COLO829 (cell line): ENCODE measurements around the gene PKD2.
A peak's percentile ranks its signal among the peaks of the same experiment; 100 is the strongest.
"Not testable (repeated sequence)": the region's sequence is repeated elsewhere in the genome, so short reads cannot be mapped to it uniquely, and the experiment has no call there.

ENCODE experiments used
- DNase-seq: peaks from one replicate; pipeline ENCODE4 v3.0.0; 2012; ENCODE audit warnings: low spot score

PKD2 gene

DNA sequence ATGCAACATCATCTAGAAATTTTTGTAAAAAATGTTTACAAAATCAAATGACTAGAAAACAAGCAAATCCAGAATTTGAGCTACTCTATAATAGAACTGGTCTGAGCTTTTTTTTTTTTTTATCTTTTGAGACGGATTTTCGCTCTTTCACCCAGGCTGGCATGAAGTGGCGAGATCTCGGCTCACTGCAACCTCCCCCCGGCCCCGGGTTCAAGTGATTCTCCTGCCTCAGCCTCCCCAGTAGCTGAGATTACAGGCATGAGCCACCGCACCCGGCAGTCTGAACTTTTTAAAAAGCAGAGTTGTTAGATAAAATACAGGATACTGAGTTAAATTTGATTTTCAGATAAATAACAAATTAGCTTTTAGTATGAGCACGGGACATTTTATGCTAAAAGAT is 20.9 kb upstream of the PKD2 start:
- no peak for DNase-seq

- DNase-seq = no peak
Observed at GRCh38 chr4:87989765-87990164, 17.7 kb upstream of the PKD2 start.

DNA sequence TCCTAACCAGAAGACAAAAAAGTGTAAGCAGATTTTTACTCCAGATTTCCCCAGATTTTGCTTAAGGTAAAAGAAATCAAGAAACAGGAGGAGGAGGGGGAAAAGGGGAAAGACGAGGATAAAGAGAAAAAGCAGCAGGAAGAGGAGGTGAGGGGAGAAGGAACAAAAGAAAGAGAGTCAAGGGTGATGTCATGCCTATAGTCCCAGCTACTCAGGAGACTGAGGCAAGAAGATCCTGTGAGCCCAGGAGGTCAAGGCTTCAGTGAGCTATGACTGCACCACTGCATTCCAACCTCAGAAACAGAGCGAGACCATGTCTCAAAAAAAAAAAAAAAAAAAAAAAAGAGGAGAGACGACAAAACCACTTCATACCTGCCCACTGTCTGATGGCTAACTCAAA is 12.0 kb upstream of the PKD2 start:
- no peak for DNase-seq

- not testable (repeated sequence) for DNase-seq
Observed at GRCh38 chr4:87999191-87999691, 8.2 kb upstream of the PKD2 start.

DNA sequence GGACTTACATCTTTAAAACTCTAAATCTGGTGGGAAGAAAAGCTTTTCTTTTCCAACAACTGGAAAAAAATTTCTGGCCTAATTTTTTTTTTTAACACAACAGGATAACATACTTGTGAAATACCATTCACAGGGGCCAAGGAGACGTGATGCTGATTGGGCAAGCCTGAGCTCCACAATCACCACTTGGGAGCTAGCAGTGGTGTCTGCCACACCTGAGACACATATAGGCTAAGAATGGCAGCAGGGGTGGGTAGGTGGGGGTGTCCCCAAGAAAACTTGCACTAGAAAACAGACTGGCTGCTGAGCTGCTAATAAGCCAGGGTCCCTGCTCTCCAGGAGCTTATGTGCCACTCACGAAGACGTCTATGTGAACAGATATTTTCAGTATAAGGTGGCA is 5.6 kb upstream of the PKD2 start:
- no peak for DNase-seq

GRCh38 chr4:88002786-88003185 is 4.6 kb upstream of the PKD2 start:
- DNase-seq = no peak

- peak; percentile 75 for DNase-seq
Observed at GRCh38 chr4:88003261-88003660, 4.2 kb upstream of the PKD2 start.

- no peak for DNase-seq
Observed at GRCh38 chr4:88005076-88005475, 2.4 kb upstream of the PKD2 start.

- DNase-seq = no peak
Observed at GRCh38 chr4:88005946-88006345, 1.5 kb upstream of the PKD2 start.

GRCh38 chr4:88006956-88007303 is 505 bp upstream of the PKD2 start:
- no peak for DNase-seq

DNA sequence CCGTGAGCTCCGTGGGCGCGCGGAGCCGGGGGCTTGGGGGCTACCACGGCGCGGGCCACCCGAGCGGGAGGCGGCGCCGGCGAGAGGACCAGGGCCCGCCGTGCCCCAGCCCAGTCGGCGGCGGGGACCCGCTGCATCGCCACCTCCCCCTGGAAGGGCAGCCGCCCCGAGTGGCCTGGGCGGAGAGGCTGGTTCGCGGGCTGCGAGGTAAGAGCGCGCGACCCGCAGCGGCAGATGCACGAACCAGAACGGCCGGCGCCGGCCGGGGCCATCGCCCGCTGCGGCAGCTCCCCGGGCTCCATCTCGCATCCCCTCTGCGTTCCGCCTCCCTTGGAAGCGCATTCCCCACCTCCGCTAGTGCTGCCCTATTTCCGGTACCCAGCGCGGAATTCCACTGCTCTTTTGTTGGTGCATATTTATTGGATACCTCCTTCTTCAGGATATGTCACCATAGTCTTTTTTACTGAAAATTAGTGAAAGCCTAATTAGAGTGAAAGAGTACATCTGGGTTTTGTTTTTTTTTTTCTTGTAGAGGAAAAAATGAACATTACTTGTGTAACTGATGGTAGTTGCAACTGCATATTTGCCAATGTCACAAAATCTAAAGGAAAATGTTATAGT is 797 bp downstream of the PKD2 start:
- DNase-seq = no peak

DNA sequence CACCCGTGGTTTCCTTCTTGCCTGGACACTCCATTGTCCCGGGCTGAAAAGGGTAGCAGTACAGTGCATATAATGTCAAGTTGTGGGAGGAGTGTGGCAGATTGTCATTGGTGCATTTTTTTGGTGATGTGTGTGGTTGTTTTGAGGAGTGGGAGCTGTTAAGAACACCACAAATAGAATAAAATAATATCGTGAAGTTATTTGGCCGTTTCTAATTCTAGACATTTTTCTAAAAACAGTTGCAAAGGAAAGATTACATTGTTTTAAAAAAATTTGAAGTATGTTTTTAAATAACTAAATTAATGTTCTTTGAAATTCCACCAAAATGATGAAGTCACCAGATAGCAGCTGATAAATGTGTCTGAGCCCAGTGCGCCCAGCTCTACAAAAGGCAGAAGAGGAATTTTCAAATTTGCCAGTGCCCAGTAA is 1.3 kb downstream of the PKD2 start:
- DNase-seq = no peak

GRCh38 chr4:88009871-88010270 is 2.4 kb downstream of the PKD2 start:
- DNase-seq = no peak

DNA sequence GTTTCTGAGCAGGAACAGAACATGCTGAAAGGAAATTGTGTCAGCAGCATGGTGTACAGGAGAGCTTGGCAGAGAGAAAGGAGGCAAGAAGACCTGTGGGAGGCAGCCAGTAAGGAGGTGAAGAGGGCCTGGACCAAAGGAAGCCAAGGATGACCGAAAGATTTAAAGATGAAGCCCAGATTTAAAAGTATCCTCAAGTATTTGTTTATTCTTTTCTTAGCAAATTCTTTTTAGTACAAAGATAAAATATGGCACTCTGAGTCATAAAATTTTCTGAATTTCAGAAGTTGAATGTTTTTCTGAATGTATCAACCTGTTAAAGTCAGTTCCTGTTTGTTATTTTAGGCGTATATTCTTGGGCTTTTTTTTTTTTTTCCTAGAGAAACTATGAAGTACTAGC is 3.5 kb downstream of the PKD2 start:
- DNase-seq = no peak

GRCh38 chr4:88012647-88013046 is 5.2 kb downstream of the PKD2 start:
- no peak for DNase-seq

- no peak for DNase-seq
Observed at GRCh38 chr4:88014386-88014905, 7.0 kb downstream of the PKD2 start.

DNA sequence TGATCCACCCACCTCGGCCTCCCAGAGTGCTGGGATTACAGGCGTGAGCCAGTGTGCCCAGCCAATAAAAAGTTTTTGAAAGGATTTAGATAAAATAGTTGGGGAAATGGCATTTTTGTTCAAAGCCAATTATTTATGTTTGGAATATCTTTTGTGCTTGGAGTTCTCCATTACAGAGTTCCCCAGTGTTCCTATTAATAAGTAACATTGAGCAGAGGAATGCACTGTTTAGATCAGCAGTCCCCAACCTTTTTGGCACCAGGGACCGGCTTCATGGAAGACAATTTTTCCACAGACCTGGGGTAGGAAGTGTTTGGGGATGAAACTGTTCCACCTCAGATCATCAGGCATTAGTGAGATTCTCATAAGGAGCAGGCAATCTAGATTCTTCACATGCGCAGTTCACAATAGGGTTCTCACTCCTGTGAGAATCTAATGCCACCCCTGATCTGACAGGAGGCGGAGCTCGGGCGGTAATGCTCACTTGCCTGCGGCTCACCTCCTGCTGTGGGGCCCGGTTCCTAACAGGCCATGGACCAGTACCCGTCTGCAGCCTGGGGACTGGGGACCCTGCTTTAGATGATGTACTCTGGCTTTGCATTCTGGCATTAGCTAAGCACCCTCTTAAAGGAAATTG is 8.3 kb downstream of the PKD2 start:
- no peak for DNase-seq

- peak; percentile 73 for DNase-seq
Observed at GRCh38 chr4:88017516-88018297, 10.3 kb downstream of the PKD2 start.

GRCh38 chr4:88018466-88018865 is 11.0 kb downstream of the PKD2 start:
- no peak for DNase-seq

DNA sequence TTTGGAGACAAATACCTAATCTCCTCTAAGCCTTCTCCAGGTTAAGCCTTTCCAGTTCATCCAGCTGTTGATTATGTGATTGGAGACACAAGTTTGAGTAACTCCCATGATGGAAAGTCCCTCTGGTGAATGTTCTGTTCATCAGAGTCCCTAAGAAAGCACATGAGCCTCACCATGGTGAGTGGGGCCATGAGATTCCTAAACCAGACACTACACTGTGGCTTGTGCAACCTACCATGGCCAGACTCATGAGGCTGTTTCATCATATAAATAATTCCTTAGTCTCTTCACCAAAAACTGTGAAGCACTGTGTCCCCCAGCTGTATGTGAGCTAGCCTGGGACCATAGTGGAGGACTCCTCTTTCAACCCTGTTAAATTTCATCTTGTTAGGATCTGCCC is 14.4 kb downstream of the PKD2 start:
- no peak for DNase-seq

DNA sequence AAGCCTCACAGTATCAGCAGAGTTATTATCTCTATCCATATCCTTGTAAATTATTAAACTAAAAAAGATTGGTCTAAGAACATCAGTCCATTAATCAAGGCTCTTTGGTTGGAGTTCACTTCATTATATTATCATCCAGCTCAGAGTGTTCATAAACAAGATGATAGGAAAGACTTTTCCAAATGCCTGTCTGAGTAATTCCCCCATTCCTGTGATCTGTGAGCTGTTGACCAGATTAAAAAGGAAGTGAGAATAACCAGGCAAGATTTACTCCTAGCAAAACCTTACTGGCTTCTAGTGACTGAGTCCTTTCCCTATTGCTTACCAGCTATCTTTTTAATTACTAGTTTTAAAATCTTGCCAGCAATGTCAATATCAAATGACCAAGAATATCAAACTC is 14.9 kb downstream of the PKD2 start:
- DNase-seq = no peak

DNA sequence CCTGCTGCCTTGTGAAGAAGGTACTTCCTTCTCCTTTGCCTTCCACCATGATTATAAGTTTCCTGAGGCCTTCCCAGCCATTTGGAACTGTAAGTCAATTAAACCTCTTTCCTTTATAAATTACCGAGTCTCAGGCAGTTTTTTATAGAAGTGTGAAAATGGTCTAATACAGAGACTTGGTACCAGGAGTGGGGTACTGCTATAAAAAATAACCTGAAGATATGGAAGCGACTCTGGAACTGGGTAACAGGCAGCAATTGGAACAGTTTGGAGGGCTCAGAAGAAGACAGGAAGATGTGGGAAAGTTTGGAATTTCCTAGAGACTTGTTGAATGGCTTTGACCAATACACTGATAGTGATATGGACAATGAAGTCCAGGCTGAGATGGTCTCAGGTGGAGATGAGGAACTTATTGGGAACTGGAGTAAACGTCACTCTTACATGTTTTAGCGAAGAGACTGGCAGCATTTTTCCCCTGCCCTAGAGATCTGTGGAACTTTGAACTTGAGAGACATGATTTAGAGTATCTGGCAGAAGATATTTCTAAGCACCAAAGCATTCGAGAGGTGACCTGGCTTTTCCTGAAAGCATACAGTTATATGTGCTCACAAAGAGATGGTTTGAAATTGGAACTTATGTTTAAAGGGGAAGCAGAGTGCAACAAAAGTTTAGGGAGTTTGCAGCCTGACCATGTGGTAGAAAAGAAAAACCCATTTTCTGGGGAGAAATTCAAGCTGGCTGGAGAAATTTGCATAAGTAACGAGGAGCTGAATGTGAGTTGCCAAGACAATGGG is 18.6 kb downstream of the PKD2 start:
- DNase-seq = not testable (repeated sequence)
